Activated T-helper 1 cell treated with anti-CD3 and anti-CD28 coated beads, Interleukin-2, amount 50 U/mL, for 16 hours (primary cell): Measurements from ENCODE around the gene DOCK1.

Experiments
- DNase-seq, 2 donors: peaks; one replicate each; pipeline ENCODE4 v3.0.0-alpha.2; 2020; ENCODE audit warnings: low read depth in 1 of 2, low spot score in 1 of 2

DOCK1 gene

GRCh38 chr10:127384532-127384931 is 479.3 kb downstream of the DOCK1 start:
- no peak for DNase-seq

- DNase-seq: no peak
Observed at GRCh38 chr10:127385066-127385465, 479.8 kb downstream of the DOCK1 start.

DNA sequence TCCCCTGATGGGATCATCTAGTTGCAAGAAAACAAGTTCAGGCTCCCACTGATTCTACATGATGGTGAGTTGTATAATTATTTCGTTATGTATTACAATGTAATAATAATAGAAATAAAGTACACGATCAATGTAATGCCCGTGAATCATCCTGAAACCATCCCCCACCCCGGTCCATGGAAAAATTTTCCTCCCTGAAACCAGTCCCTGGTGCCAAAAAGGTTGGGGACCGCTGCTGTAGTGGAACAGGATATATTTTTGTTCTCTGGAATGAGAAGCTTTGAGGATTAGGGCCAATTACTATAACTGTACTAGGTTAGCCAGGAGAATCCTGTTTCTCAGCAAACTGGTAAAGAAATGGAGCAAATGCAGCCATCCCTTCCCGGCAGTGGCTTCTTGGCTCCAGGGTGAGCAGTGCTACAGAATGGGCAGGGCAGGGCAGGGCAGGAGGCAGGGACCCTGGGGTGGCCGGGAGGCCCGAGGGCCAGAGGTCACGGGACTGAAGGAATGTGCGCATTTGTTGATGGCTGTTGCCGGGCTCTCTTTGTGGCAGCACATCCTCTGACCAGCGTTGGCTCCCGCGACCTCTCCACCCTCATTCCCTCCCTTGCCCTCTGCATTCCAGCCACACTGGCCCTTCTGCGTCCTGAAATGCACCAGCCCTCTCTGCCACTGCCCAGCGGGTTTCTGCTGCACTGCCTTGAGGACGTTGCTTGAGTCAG is 481.5 kb downstream of the DOCK1 start:
- no peak for DNase-seq

- no peak for DNase-seq
Observed at GRCh38 chr10:127391875-127392274, 486.6 kb downstream of the DOCK1 start.

DNA sequence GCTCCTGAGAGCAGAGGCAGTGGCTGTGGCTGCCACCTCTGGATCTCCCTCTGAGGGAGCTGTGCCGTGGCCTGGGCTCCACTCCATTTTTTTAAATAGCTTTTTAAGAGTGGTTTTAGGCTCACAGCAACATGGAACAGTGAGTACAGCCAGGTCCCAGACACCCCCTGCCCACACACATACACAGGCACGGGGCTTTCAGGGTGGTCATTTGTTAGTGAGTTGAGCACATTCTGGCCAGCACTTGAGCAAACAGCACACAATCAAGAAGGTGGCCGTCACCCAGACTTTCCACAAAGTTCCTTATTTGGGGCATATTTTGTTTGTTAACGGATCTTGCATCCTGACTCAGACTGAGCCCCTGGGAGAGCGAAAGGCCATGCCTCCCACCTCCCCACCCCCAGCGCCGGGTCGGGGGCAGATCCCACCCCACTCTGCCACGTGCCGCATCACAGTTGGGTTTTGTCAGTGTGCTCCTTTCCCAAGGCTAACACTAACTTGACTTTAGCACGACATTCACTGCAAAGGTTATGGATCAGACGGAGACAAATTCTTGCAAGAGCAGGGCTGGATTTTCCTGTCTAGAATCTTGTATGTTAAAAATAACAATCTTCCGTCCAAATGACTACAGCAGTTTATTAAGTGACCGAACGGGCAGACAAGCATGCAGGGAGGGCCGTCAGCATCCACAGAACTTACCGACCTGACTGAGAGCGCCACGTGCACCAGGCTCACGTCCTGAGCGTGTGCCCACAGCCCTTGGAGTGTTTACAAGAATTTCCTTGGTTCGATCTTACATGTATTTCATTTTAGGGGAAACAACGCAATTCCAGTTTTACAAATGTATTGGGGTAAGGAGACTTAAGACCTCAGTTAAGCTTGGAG is 487.4 kb downstream of the DOCK1 start:
- DNase-seq: no peak

DNA sequence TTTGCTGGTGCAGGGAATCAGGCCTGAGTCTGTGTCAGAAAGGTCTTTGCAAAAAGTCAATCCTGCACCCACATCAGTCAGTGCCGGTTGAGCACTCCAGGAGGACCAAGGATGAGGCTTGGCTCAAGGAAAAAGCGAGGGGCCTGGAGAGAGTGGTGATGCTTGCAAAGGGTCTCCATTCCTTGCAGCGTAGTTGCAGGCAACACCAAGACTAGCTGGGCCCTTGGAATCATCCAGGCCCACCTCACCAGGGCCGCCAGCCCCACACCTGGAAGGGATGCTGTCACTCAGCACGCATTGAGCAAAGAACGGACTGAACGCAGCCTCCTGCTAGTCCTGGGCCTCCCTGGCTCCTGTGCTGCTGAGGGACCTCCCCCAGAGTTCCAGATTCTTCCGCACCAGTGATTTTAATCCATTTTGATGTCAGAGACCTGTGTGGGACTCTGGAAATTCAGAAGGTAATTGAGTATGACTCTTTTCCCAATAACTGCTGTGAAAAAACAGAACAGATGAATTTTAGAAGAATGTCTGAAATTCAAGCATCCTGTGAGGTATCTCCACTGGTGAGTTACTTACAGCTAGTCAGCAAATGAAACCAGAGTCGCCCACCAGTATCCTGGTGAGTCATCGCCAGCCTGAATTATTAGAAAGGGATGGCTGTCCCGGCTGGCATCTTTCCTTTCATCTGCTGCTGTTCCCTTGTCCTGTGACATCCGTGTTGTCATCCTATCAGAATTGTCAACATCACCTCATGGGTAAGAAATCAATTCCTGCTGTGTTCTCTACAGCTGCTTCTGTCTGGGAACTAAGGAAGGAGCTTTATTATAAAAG is 493.1 kb downstream of the DOCK1 start:
- no peak for DNase-seq

- DNase-seq: no peak
Observed at GRCh38 chr10:127398971-127399365, 493.7 kb downstream of the DOCK1 start.

DNA sequence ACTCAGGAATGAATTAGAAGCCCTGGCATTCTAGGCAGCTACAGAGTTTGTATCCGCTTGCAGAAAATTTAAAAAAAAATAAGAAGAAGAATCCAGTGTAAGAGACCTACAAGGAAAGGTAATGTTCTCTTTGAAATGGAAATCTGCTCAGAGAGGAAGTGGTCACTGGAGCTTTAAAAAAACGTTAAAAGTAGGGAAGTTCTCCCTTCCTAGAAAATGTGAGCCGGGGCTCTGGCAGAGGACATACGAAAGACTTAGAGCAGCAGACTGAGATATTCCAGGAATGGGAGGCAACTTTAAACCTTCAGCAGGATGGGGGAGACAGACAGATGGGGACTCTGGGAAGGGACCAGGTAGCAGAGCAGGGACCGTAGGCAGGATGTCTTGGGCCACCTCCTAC is 494.4 kb downstream of the DOCK1 start:
- no peak for DNase-seq

DNA sequence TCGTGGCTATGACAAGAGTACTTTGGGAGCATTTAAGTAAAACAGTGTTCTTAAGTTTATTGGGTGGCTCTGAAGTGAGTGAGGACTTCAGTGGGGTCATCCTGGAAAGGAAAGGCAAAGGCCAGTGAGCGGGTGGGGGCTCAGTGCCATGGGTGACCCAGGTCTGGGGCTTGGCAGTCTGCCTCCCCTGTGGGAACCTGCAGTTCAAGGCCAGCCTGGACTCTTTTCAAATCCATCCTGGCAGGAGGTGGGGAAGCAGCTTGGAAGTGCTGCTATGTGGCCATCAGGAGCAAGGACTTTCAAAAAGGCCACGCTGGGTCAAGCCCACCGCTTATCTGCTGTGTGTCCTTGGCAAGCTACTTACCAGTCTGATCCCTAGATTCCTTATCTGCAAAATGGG is 495.0 kb downstream of the DOCK1 start:
- no peak for DNase-seq

DNA sequence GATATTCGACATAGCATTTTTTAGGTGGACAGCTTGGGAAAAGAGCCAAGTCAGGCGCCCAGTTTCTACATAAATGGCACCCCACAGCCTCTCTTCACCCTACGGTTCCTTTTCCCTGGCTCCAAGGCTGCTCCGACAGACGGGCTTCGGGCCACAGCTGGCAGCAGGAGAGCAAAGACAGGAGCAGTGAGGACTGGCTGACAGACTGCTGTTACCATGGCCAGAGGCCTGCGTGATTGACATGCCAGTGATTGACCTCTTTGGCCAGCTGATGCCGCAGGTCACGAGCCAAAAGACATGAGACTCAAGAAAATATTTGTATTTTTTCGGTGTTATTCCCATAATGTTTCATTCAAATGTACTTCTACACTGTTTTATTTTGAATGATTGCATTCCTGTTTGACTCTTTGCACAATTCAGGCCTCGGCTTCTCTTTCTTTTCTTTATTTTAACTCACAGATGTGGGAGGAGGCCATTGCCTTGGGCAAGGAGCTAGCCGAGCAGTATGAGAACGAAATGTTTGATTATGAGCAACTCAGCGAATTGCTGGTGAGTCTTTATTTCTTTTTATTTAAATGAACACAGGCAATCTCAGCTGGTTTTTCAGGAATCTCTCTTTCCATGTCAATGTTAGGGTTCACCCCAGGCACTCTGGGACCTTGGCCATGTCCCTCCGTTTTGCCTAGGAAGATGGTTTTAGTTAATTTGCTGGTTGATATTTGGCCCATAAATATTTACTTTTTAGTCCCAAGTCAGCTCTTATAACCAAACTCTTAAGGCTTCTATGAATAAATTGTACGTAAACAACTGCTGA is 497.6 kb downstream of the DOCK1 start:
- no peak for DNase-seq

DNA sequence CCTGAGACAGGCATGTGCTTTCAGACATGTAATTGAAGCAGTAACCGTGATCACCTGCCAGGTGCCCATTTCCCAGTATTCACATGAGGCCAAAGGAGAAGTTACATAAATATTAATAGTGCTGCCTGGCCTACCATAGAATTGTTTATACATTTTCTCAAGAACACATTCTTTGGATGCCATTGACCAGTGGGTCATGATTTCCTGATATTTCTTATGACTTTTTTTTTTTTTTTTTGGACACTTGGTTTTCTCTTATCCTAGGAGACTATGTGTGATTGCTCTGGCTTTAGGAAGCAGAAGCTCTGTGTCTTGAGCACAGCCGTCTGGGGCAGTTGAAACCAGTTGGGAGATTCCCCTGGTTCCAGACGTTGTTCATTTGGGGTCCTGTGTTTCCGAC is 500.0 kb downstream of the DOCK1 start:
- no peak for DNase-seq

- DNase-seq: no peak
Observed at GRCh38 chr10:127406018-127406550, 500.9 kb downstream of the DOCK1 start.

DNA sequence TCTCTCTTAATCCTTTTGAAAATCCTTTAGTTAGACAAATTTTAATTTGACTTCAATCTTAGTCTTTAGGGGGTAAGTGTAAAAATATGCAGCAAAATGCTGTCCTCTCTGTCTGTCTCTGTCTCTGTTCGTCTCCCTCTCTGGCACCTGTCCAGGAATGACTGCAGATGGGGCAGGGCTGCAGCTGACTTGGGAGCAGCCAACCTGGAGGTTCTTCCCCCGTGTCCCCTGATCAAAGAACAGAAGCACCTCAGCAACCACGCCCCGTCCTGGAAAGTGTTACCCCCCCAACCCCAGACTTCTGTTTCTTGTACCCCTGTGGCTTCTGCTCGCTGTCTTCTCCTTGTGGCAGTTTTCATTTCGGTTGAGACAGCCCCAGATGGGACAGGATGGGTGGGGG is 502.3 kb downstream of the DOCK1 start:
- no peak for DNase-seq

GRCh38 chr10:127408112-127408710 is 503.0 kb downstream of the DOCK1 start:
- DNase-seq: no peak

DNA sequence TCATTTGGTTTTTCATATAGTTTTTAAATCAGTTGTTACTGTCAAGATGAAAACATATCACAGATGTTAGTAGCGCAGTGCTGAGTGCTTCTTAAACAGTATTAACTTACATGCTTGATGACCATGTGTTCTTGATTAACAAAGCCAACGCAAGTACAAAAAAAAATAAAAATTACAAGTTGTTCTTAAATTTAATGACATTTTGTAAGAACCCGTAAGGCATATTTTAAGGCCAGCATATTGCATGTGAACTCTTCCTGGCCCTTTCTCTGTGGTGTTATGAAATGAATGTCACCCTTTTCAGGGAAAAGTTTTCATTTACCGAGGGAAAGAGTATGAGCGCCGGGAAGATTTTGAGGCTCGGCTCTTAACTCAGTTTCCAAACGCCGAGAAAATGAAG is 503.5 kb downstream of the DOCK1 start:
- no peak for DNase-seq

DNA sequence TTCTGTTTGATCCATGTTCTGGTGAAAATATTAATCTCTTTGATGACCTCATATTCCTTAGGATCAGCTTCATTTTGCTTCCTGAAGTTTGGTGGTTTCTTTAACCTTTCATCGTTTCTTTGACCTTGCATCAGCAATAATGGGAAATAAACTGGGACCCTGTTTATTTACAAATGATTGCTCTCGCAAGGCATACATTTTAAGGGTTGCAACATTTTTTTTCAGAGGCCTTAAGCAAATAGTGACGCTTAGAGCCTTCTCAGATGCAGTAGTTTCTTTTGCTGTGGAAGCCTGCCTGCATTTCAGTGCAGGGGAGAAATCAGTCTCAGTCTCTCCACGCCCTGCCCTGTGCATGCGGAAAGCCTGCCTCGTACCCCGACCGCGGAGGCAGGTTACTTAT is 504.8 kb downstream of the DOCK1 start:
- no peak for DNase-seq

- no peak for DNase-seq
Observed at GRCh38 chr10:127411062-127411461, 505.8 kb downstream of the DOCK1 start.

GRCh38 chr10:127413326-127413725 is 508.1 kb downstream of the DOCK1 start:
- DNase-seq: no peak

- DNase-seq: no peak
Observed at GRCh38 chr10:127414024-127414423, 508.8 kb downstream of the DOCK1 start.

GRCh38 chr10:127415116-127415515 is 509.9 kb downstream of the DOCK1 start:
- no peak for DNase-seq
